ENCODE data around the gene AKT1. TPM values are rescaled to one million over a fixed set of nuclear protein-coding genes. Genes with fewer than 3 reads are reported as not detected.
A peak's percentile ranks its signal among the peaks of the same experiment; 100 is the strongest.

AKT1 gene
- total RNA-seq, 1 experiment from 2014 or later = 118 TPM

DNA sequence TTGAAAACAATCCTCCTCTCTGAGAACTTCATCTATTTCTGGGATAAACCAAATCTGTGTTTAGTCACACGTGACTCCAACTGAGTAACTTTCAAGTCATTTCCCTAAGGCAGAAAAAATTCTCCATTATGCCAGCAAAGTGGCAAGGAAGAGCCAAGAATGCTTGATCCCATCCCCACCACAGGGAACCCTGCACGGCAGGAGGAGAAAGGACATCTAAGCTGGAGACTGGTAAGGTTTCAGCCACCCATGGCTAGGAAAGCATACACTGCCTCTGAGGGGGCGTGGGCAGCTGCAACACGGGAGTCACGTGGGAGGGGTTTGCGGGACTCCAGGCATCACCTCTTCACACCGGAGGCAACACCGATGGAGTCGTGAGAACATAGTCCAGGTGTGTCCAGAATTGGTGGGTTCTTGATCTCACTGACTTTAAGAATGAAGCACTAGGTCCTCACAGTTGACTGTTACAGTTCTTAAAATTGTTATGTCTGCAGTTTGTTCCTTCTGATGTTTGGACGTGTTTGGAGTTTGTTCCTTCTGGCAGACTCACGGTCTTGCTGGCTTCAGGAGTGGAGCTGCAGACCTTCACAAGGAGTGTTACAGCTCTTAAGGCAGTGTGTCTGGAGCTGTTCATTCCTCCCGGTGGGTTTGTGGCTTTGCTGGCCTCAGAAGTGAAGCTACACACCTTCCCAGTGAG lies 45.3 kb downstream of the AKT1 start:
- Mint-ChIP-seq H3K4me3 (ENCODE audit: low read depth, unreplicated experiment) (no peak overlapping the region), H3K4me1 (ENCODE audit: low read depth, unreplicated experiment) (peaks cover 28% of the 10 kb centered on the region), H3K36me3 (ENCODE audit: insufficient read depth, unreplicated experiment) (peaks cover 23% of the 10 kb centered on the region), H3K27me3 (ENCODE audit: unreplicated experiment) (no peaks in the 10 kb centered on the region), H3K27ac (ENCODE audit: unreplicated experiment) (no peak overlapping the region), H3K9me3 (ENCODE audit: low read depth, unreplicated experiment) (no peaks in the 10 kb centered on the region)
- BruUV-seq (replicated peaks) = no TSS peak
- CTCF ChIA-PET = no interaction called here
- no peak for DNase-seq
- intact Hi-C loops (cut with micrococcal nuclease; ENCODE audit: unreplicated experiment) = no loop called here
- no peak for TF ChIP-seq CTCF (IDR thresholded peaks at IDR 0.05; ENCODE audit: unreplicated experiment)

DNA sequence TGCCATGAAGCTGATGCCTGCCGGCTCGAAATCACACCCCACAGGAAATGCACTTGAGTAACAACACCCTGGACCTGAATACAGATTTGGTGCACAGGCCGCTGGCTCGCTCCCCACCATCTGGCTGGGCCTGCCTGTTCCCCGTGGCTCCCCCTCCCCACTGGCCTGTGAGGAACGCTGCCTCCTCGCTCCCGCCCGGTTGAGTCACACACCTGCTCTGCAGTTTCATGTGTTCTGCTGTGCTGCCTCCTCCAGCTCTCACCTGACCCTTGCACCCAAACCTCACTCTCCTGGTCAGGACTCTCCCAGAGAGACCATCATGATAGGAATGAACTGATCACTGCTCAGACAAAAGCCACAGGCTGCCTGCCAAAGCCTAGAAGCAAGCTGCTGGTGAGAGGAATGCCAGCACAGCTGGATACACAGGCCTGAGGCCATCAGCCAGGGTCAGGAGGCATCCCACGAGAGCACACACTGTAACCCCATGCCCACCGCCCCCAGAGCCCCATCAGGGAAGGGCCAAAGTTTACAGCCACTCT lies 46.4 kb downstream of the AKT1 start:
- no peak for TF ChIP-seq CTCF (IDR thresholded peaks at IDR 0.05; ENCODE audit: unreplicated experiment)
- CTCF ChIA-PET = no interaction called here
- DNase-seq = peak; percentile 41
- intact Hi-C loops (cut with micrococcal nuclease; ENCODE audit: unreplicated experiment) = no loop called here
- Mint-ChIP-seq H3K4me3 (ENCODE audit: low read depth, unreplicated experiment) (peak overlapping the region; percentile 4), H3K27ac (ENCODE audit: unreplicated experiment) (no peak overlapping the region), H3K27me3 (ENCODE audit: unreplicated experiment) (no peaks in the 10 kb centered on the region), H3K36me3 (ENCODE audit: insufficient read depth, unreplicated experiment) (peaks cover 21% of the 10 kb centered on the region), H3K9me3 (ENCODE audit: low read depth, unreplicated experiment) (no peaks in the 10 kb centered on the region), H3K4me1 (ENCODE audit: low read depth, unreplicated experiment) (peaks cover 24% of the 10 kb centered on the region)
- BruUV-seq (replicated peaks) = no TSS peak

DNA sequence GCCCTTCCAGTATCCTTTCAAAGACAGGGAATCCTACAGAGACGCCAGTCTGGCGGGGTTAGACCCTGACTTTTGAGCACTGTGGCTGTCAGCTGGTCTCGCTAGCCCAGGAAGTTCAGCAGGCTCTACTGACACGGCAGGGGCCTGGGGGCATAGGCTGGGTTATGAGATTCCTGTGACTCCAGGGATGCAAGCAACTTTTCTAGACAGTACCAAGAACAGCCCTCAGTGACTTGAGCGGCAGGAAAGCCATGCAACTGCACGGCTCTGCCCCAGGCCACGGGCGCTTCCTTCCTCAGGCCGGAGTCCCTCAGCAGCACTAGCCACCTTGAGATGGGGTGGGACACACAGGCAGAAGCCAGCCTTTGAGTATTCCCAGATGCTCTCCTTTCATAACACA lies 47.7 kb downstream of the AKT1 start:
- no TSS peak for BruUV-seq (replicated peaks)
- no peak overlapping the region for H3K27ac Mint-ChIP-seq (ENCODE audit: unreplicated experiment)

DNA sequence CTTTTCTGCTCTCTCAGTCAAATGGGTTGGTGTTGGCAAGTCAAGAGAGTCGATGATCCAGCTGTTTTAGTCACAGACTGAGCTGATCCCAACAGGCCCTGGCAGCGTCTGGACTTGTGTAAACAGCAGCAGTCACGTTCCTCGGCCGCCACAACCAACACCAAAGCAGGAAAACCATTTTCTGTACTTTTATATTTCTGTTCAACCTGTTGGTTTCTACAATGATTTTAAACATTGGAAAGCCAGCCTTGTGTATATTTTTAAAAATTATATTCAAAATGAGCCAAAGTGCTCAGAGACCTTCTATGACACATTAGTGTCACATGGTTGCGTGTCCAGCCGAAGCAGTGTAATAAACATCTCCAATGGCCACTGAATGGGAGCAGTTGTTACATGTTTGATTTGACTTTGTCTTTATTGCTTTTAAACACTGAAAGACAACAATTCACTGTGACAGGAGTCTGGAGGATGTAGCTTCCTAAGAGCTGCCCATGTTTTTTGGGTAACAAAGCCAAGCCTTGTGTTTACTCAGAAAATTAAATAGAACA lies 48.5 kb downstream of the AKT1 start:
- peaks cover 16% of the 10 kb centered on the region for H3K4me1 Mint-ChIP-seq (ENCODE audit: low read depth, unreplicated experiment)
- H3K4me3 Mint-ChIP-seq (ENCODE audit: low read depth, unreplicated experiment) = no peak overlapping the region
- intact Hi-C loops (cut with micrococcal nuclease; ENCODE audit: unreplicated experiment) = no loop called here
- H3K27me3 Mint-ChIP-seq (ENCODE audit: unreplicated experiment) = no peaks in the 10 kb centered on the region
- H3K27ac Mint-ChIP-seq (ENCODE audit: unreplicated experiment) = no peak overlapping the region
- CTCF ChIA-PET = no interaction called here
- TF ChIP-seq CTCF (IDR thresholded peaks at IDR 0.05; ENCODE audit: unreplicated experiment) = no peak
- no peaks in the 10 kb centered on the region for H3K9me3 Mint-ChIP-seq (ENCODE audit: low read depth, unreplicated experiment)
- no peak for DNase-seq
- BruUV-seq (replicated peaks) = no TSS peak
- H3K36me3 Mint-ChIP-seq (ENCODE audit: insufficient read depth, unreplicated experiment) = no peaks in the 10 kb centered on the region

More for the DNA sequence above, 47.7 kb downstream of the AKT1 start:
- DNase-seq = no peak
- Mint-ChIP-seq H3K4me3 (ENCODE audit: low read depth, unreplicated experiment) (no peak overlapping the region), H3K9me3 (ENCODE audit: low read depth, unreplicated experiment) (no peaks in the 10 kb centered on the region), H3K36me3 (ENCODE audit: insufficient read depth, unreplicated experiment) (peaks cover 8% of the 10 kb centered on the region), H3K4me1 (ENCODE audit: low read depth, unreplicated experiment) (peaks cover 16% of the 10 kb centered on the region), H3K27me3 (ENCODE audit: unreplicated experiment) (no peaks in the 10 kb centered on the region)
- CTCF ChIA-PET = no interaction called here
- no peak for TF ChIP-seq CTCF (IDR thresholded peaks at IDR 0.05; ENCODE audit: unreplicated experiment)
- intact Hi-C loops (cut with micrococcal nuclease; ENCODE audit: unreplicated experiment) = no loop called here
